Osteocyte (in vitro differentiated cells): ENCODE results near the gene AGFG2. TPM values are rescaled to one million over a fixed set of nuclear protein-coding genes. Genes with fewer than 3 reads are reported as not detected.

ENCODE experiments used
- DNase-seq: peaks from one replicate; pipeline ENCODE4 v3.0.0; 2021; ENCODE audit warnings: mixed read lengths; ENCODE audit not compliant: unreplicated experiment; ENCODE audit errors: extremely low spot score
- H3K27ac Mint-ChIP-seq: one replicate; pipeline ENCODE4 v1.8.0; 2021; ENCODE audit warnings: mild to moderate bottlenecking, mixed read lengths; ENCODE audit not compliant: unreplicated experiment
- H3K27me3 Mint-ChIP-seq: one replicate; pipeline ENCODE4 v1.8.0; 2021; ENCODE audit warnings: mixed read lengths; ENCODE audit not compliant: unreplicated experiment
- H3K36me3 Mint-ChIP-seq: one replicate; pipeline ENCODE4 v1.8.0; 2021; ENCODE audit warnings: mixed read lengths; ENCODE audit not compliant: unreplicated experiment
- H3K4me1 Mint-ChIP-seq: one replicate; pipeline ENCODE4 v1.8.0; 2021; ENCODE audit warnings: mixed read lengths; ENCODE audit not compliant: unreplicated experiment
- H3K4me3 Mint-ChIP-seq: one replicate; pipeline ENCODE4 v1.8.0; 2021; ENCODE audit warnings: mild to moderate bottlenecking, moderate library complexity, mixed read lengths; ENCODE audit not compliant: unreplicated experiment
- H3K9me3 Mint-ChIP-seq: one replicate; pipeline ENCODE4 v1.8.0; 2021; ENCODE audit warnings: mixed read lengths; ENCODE audit not compliant: unreplicated experiment
- CTCF ChIP-seq: fragments of 200-600 bp; sonication (generic); IDR thresholded peaks from 2 replicates; pipeline ENCODE4 v1.5.0; 2021; ENCODE audit warnings: antibody characterized with exemption, mild to moderate bottlenecking, moderate library complexity
- total RNA-seq: library from RNA; stranded (reverse); gene quantifications from 2 replicates; pipeline ENCODE4 v1.2.1, GENCODE V29; 2021

AGFG2 gene
- total RNA-seq, 1 donor from 2014 or later = 10.8 TPM

GRCh38 chr7:100614308-100614861 lies 75.4 kb downstream of the AGFG2 start:
- H3K4me1 Mint-ChIP-seq = peaks cover 12% of the 10 kb centered on the region
- H3K9me3 Mint-ChIP-seq = no peaks in the 10 kb centered on the region
- H3K27me3 Mint-ChIP-seq = no peaks in the 10 kb centered on the region
- no peak for DNase-seq
- H3K36me3 Mint-ChIP-seq = peaks cover 2% of the 10 kb centered on the region
- H3K27ac Mint-ChIP-seq = no peak overlapping the region
- H3K4me3 Mint-ChIP-seq = no peak overlapping the region
- no peak for TF ChIP-seq CTCF

Other genes starting within 250 kb of the AGFG2 start
- gene SPDYE3, start 231.5 kb upstream of the AGFG2 start, total RNA-seq = not detected in 2 replicates
- 31.7 and 38.7 TPM in 2 replicates for gene PILRB, start 181.1 kb upstream of the AGFG2 start, total RNA-seq
- gene PILRA, start 165.7 kb upstream of the AGFG2 start, total RNA-seq = 1.8 and 2.5 TPM in 2 replicates
- 4.4 and 5.0 TPM in 2 replicates for gene ZCWPW1, start 110.5 kb upstream of the AGFG2 start, total RNA-seq
- gene MEPCE, start 109.4 kb upstream of the AGFG2 start, total RNA-seq = 50.0 and 50.1 TPM in 2 replicates
- 22.8 and 32.1 TPM in 2 replicates for gene PPP1R35, start 102.7 kb upstream of the AGFG2 start, total RNA-seq
- 0.46 TPM in 1 of 2 replicates, not detected in the other for gene SPACDR, start 74.9 kb upstream of the AGFG2 start, total RNA-seq
- 46.8 and 46.9 TPM in 2 replicates for gene TSC22D4, start 60.0 kb upstream of the AGFG2 start, total RNA-seq
- gene NYAP1, start 55.3 kb upstream of the AGFG2 start, total RNA-seq = 0.89 and 0.99 TPM in 2 replicates
- 1.5 TPM in 1 of 2 replicates, not detected in the other for gene SAP25, start 34.7 kb downstream of the AGFG2 start, total RNA-seq
- gene LRCH4, start 46.9 kb downstream of the AGFG2 start, total RNA-seq = 76.2 and 90.9 TPM in 2 replicates
- 0.46 and 0.94 TPM in 2 replicates for gene FBXO24, start 47.1 kb downstream of the AGFG2 start, total RNA-seq
- 608 and 626 TPM in 2 replicates for gene PCOLCE, start 63.2 kb downstream of the AGFG2 start, total RNA-seq
- gene MOSPD3, start 73.3 kb downstream of the AGFG2 start, total RNA-seq = 24.5 and 26.3 TPM in 2 replicates
- 0.19 and 0.31 TPM in 2 replicates for gene TFR2, start 102.3 kb downstream of the AGFG2 start, total RNA-seq
- gene ACTL6B, start 117.2 kb downstream of the AGFG2 start, total RNA-seq = not detected in 2 replicates
- gene GNB2, start 134.5 kb downstream of the AGFG2 start, total RNA-seq = 229 and 251 TPM in 2 replicates
- 56.3 and 64.6 TPM in 2 replicates for gene GIGYF1, start 155.0 kb downstream of the AGFG2 start, total RNA-seq
- 19.3 and 26.3 TPM in 2 replicates for gene POP7, start 166.9 kb downstream of the AGFG2 start, total RNA-seq
- not detected in 2 replicates for gene EPO, start 181.3 kb downstream of the AGFG2 start, total RNA-seq
- not detected in 2 replicates for gene ZAN, start 194.4 kb downstream of the AGFG2 start, total RNA-seq